ENCODE measurements around the gene EEF1A2. TPM values are rescaled to one million over a fixed set of nuclear protein-coding genes. Genes with fewer than 3 reads are reported as not detected.

The EEF1A2 gene
- total RNA-seq, 1 experiment from 2014 or later, result 26.0 TPM

DNA sequence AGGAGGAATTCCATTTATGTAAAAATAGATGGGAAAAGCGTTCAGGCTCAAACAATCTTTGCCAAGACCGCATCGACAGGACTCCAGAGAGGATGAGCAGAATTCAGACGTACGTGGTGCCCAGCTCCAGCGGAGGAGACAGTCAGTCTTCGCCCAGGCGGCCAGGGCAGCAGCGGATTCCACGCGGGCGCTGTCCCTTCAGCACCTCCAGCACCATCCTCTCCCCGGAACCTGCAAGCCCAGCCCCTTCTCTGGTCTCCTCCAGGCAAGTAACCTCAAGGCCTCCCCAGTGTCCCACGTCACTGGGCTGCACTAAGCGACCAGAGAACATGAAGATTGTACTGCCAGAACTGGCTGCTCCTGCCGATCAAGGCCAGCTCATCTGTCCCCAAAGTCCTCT is 23.7 kb downstream of the EEF1A2 start:
- no peaks in the 10 kb centered on the region for H3K36me3 Mint-ChIP-seq
- no peak overlapping the region for H3K4me3 Mint-ChIP-seq
- POLR2A ChIA-PET, result no interaction called here
- ATAC-seq (peak; percentile 28), DNase-seq (ENCODE audit: low spot score) (peak; percentile 71)
- H3K4me1 Mint-ChIP-seq, result peaks cover 38% of the 10 kb centered on the region
- H3K9me3 Mint-ChIP-seq, result no peaks in the 10 kb centered on the region
- H3K27ac Mint-ChIP-seq, result no peak overlapping the region
- CTCF ChIA-PET, result interaction anchor here (1.0 to 1.2 kb wide), 2 partner anchors 8 to 21 kb away, joined by 8 to 13 read pairs; no protein-coding TSS in a partner anchor
- peaks cover 11% of the 10 kb centered on the region for H3K27me3 Mint-ChIP-seq (ENCODE audit: low read depth)
- TF ChIP-seq SMAD3 (CRISPR knock-in tag; IDR thresholded peaks at IDR 0.05; ENCODE audit: borderline replicate concordance) (0 out of 2 replicates have a peak, but pooled peaks have one; percentile 42), SOX15 (CRISPR knock-in tag; IDR thresholded peaks at IDR 0.05) (no peak), FOXJ3 (CRISPR knock-in tag; IDR thresholded peaks at IDR 0.05; ENCODE audit: borderline replicate concordance) (no peak), ZNF281 (CRISPR knock-in tag; IDR thresholded peaks at IDR 0.05) (peak; percentile 45; the same call in 1 of the 2 replicates), HMGA2 (CRISPR knock-in tag; IDR thresholded peaks at IDR 0.05) (no peak), ZNF423 (CRISPR knock-in tag; IDR thresholded peaks at IDR 0.05) (no peak), FOXK1 (CRISPR knock-in tag; IDR thresholded peaks at IDR 0.05) (no peak), ZNF512 (CRISPR knock-in tag; IDR thresholded peaks at IDR 0.05; ENCODE audit: borderline replicate concordance) (no peak), FOXP1 (CRISPR knock-in tag; IDR thresholded peaks at IDR 0.05; ENCODE audit: borderline replicate concordance) (no peak), OVOL2 (CRISPR knock-in tag; IDR thresholded peaks at IDR 0.05; ENCODE audit: borderline replicate concordance) (no peak)
- TF ChIP-seq, protein P1, sequence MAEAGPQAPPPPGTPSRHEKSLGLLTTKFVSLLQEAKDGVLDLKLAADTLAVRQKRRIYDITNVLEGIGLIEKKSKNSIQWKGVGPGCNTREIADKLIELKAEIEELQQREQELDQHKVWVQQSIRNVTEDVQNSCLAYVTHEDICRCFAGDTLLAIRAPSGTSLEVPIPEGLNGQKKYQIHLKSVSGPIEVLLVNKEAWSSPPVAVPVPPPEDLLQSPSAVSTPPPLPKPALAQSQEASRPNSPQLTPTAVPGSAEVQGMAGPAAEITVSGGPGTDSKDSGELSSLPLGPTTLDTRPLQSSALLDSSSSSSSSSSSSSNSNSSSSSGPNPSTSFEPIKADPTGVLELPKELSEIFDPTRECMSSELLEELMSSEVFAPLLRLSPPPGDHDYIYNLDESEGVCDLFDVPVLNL (CRISPR knock-in tag; IDR thresholded peaks at IDR 0.05; ENCODE audit: borderline replicate concordance, low read depth), result no peak
- TF ChIP-seq, protein P2, sequence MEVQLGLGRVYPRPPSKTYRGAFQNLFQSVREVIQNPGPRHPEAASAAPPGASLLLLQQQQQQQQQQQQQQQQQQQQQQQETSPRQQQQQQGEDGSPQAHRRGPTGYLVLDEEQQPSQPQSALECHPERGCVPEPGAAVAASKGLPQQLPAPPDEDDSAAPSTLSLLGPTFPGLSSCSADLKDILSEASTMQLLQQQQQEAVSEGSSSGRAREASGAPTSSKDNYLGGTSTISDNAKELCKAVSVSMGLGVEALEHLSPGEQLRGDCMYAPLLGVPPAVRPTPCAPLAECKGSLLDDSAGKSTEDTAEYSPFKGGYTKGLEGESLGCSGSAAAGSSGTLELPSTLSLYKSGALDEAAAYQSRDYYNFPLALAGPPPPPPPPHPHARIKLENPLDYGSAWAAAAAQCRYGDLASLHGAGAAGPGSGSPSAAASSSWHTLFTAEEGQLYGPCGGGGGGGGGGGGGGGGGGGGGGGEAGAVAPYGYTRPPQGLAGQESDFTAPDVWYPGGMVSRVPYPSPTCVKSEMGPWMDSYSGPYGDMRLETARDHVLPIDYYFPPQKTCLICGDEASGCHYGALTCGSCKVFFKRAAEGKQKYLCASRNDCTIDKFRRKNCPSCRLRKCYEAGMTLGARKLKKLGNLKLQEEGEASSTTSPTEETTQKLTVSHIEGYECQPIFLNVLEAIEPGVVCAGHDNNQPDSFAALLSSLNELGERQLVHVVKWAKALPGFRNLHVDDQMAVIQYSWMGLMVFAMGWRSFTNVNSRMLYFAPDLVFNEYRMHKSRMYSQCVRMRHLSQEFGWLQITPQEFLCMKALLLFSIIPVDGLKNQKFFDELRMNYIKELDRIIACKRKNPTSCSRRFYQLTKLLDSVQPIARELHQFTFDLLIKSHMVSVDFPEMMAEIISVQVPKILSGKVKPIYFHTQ (CRISPR knock-in tag; IDR thresholded peaks at IDR 0.05), result no peak

DNA sequence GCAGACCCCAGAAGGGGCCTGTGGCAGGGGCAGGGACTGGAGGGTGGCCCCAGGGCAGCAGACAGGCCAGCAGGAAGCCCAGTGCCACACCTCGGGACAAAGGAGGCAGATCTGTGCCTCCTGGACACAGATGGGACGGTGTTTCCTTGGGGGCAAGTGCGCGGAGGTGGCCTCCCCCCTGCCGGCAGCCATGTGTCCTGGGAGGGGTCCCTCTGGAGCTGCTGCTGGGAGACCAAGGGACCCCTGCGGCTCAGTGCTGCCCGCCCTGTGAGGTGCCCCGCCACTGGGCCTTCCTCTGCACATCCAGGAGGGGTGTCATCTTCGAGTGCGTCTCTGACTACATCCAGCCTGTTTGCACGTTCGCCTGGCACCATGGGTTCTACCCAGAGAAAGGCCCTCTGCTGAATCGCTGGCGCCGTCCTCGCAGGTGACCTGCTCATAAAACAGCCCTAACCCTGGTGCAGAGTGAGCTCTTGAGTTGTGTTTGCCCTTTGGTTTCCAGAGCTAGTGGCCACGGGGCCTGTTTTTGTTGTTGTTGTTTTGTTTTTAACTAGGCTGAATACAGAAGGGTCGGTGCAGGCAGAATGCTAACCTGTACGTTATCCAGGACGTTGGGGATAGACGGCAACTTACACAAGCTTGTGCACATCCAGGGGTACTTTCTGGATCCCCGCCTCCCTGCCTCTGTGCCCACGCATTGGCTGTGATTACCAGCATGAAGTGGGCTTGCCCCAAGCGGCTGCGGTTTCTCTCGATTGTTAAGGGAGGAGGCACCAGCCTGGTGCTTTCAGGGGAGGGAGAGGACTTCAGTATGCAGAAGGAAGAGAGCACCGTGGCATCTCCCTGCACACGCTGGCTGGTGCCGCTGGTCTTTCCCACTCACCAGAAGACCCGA is 25.1 kb downstream of the EEF1A2 start:
- Mint-ChIP-seq H3K27me3 (ENCODE audit: low read depth) (peaks cover 11% of the 10 kb centered on the region), H3K27ac (no peak overlapping the region), H3K36me3 (no peaks in the 10 kb centered on the region), H3K4me1 (peaks cover 36% of the 10 kb centered on the region), H3K4me3 (no peak overlapping the region), H3K9me3 (no peaks in the 10 kb centered on the region)
- ChIA-PET POLR2A (no interaction called here), CTCF (interaction anchor here (1.0 to 1.7 kb wide), 4 partner anchors 10 to 37 kb away, joined by 3 to 8 read pairs (median 6); no protein-coding TSS in a partner anchor)
- no peak for ATAC-seq
- no peak for DNase-seq (ENCODE audit: low spot score)
- TF ChIP-seq FOXP1 (CRISPR knock-in tag; IDR thresholded peaks at IDR 0.05; ENCODE audit: borderline replicate concordance) (no peak), NFATC4 (CRISPR knock-in tag; IDR thresholded peaks at IDR 0.05) (no peak), ATF2 (CRISPR knock-in tag; IDR thresholded peaks at IDR 0.05; ENCODE audit: borderline replicate concordance, low read depth) (no peak), MXD4 (CRISPR knock-in tag; IDR thresholded peaks at IDR 0.05; ENCODE audit: borderline replicate concordance) (no peak), OVOL2 (CRISPR knock-in tag; IDR thresholded peaks at IDR 0.05; ENCODE audit: borderline replicate concordance) (no peak), NR3C1 (CRISPR knock-in tag; conservative IDR thresholded peaks at IDR 0.05; ENCODE audit: low read depth) (no peak), ZNF416 (CRISPR knock-in tag; IDR thresholded peaks at IDR 0.05) (no peak), KAT7 (CRISPR knock-in tag; IDR thresholded peaks at IDR 0.05; ENCODE audit: borderline replicate concordance) (no peak)
- TF ChIP-seq, protein P3, sequence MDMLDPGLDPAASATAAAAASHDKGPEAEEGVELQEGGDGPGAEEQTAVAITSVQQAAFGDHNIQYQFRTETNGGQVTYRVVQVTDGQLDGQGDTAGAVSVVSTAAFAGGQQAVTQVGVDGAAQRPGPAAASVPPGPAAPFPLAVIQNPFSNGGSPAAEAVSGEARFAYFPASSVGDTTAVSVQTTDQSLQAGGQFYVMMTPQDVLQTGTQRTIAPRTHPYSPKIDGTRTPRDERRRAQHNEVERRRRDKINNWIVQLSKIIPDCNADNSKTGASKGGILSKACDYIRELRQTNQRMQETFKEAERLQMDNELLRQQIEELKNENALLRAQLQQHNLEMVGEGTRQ (CRISPR knock-in tag; IDR thresholded peaks at IDR 0.05), result no peak
- TF ChIP-seq, protein P1 (CRISPR knock-in tag; IDR thresholded peaks at IDR 0.05; ENCODE audit: borderline replicate concordance, low read depth), result no peak
- TF ChIP-seq, protein P4, sequence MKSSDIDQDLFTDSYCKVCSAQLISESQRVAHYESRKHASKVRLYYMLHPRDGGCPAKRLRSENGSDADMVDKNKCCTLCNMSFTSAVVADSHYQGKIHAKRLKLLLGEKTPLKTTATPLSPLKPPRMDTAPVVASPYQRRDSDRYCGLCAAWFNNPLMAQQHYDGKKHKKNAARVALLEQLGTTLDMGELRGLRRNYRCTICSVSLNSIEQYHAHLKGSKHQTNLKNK (CRISPR knock-in tag; IDR thresholded peaks at IDR 0.05), result no peak

All from WTC11 (cell line).